ENCODE data around the gene RPL11.
"Not testable (repeated sequence)": the region's sequence is repeated elsewhere in the genome, so short reads cannot be mapped to it uniquely, and the experiment has no call there.

GRCh38 chr1:23687680-23688079 is 3.9 kb upstream of the RPL11 start:
- TF ChIP-seq CTCF (IDR thresholded peaks at IDR 0.05; ENCODE audit: low read depth, low read length, poor library complexity, severe bottlenecking); EZH2phosphoT487 (IDR thresholded peaks at IDR 0.05; ENCODE audit: borderline replicate concordance, low read length): not testable (repeated sequence)

Data from DOHH2 (cell line).